HepG2 (cell line): Measurements from ENCODE around the gene GSKIP. TPM values are rescaled to one million over a fixed set of nuclear protein-coding genes. Genes with fewer than 3 reads are reported as not detected.

Source experiments
- ATAC-seq: fragments of 200-7000 bp; cut with Tn5 transposase; 3 replicates; pipeline ENCODE4 v1.9.1; 2020; ENCODE audit warnings: mild to moderate bottlenecking, moderate library complexity
- BruUV-seq: library from RNA; stranded (reverse); fragments of 400-500 nt; replicated peaks from 2 replicates; lab custom pipeline; 2021; lab: Mats Ljungman, UMichigan
- CTCF ChIA-PET: fragments of 300-600 bp; formaldehyde crosslinking; extraction: SDS; loops from one replicate; lab custom pipeline; 2021; ENCODE audit warnings: low total read pairs, inconsistent platforms, low intra/inter-chr PET ratio; lab: Yijun Ruan, JAX
- POLR2A ChIA-PET: fragments of 350-600 bp; sonication (Branson Sonifier 250); formaldehyde crosslinking; loops from one replicate; lab custom pipeline; 2020; ENCODE audit warnings: antibody characterized with exemption, inconsistent platforms; lab: Yijun Ruan, JAX
- DNase-seq: peaks from one replicate; pipeline ENCODE4 v3.0.0-alpha.2; 2015; ENCODE audit warnings: low spot score
- FAIRE-seq: peaks from 3 replicates; lab custom pipeline; 2011; peaks lifted over from hg19 to GRCh38; lab: Jason Lieb, UNC
- H2AFZ ChIP-seq: one replicate; pipeline ENCODE4 v1.6.1; 2011; ENCODE audit warnings: low read length, inconsistent platforms
- H3K27ac ChIP-seq: fragments of 300-600 bp; 3 replicates; pipeline ENCODE4 v1.8.0; 2011; ENCODE audit warnings: mixed run types, mild to moderate bottlenecking, mixed read lengths, low read length, inconsistent platforms; ENCODE audit not compliant: insufficient read depth; ENCODE audit errors: extremely low read length
- H3K27me3 ChIP-seq, 2 experiments: fragments of 200-600 bp in 1 of 2; 2 replicates in 1 of 2; 3 replicates in 1 of 2; pipeline versions ENCODE4 v1.6.0 to v1.8.0; 2011; ENCODE audit warnings: low read length in 2 of 2, mild to moderate bottlenecking in 2 of 2, moderate library complexity in 2 of 2, inconsistent platforms in 1 of 2; ENCODE audit not compliant: insufficient read depth in 2 of 2, control insufficient read depth in 1 of 2
- H3K36me3 ChIP-seq, 2 experiments: fragments of 200-600 bp in 1 of 2; replicated peaks in 1 of 2; 2 replicates in 1 of 2; 3 replicates in 1 of 2; pipeline versions ENCODE4 v1.5.1 to v1.8.0; 2011; ENCODE audit warnings: low read length in 2 of 2, inconsistent platforms in 1 of 2; ENCODE audit not compliant: insufficient read depth in 2 of 2, control insufficient read depth in 1 of 2
- H3K4me1 ChIP-seq: 2 replicates; pipeline ENCODE4 v1.5.1; 2012; ENCODE audit warnings: low read length, inconsistent platforms; ENCODE audit not compliant: insufficient read depth
- H3K4me2 ChIP-seq: 2 replicates; pipeline ENCODE4 v1.6.0; 2011; ENCODE audit warnings: low read depth, low read length, inconsistent platforms
- H3K4me3 ChIP-seq, 3 experiments: fragments of 200-600 bp in 1 of 3; sonication (generic), shearing (Covaris generic) in 1 of 3; replicated peaks in 1 of 3; 2 replicates each; pipeline ENCODE4 v1.5.1; 2011 to 2016; ENCODE audit warnings: low read length in 3 of 3, inconsistent platforms in 2 of 3, low read depth in 2 of 3, mild to moderate bottlenecking in 2 of 3, control low read depth in 1 of 3, mixed read lengths in 1 of 3; ENCODE audit not compliant: insufficient read depth in 1 of 3
- H3K79me2 ChIP-seq: one replicate; pipeline ENCODE4 v1.6.1; 2011; ENCODE audit warnings: low read length, inconsistent platforms; ENCODE audit not compliant: insufficient read depth
- H3K9ac ChIP-seq: 2 replicates; pipeline ENCODE4 v1.6.0; 2011; ENCODE audit warnings: mild to moderate bottlenecking, low read depth, low read length, inconsistent platforms; ENCODE audit not compliant: insufficient read depth
- H3K9me3 ChIP-seq: 2 replicates; pipeline ENCODE4 v1.5.1; 2012; ENCODE audit warnings: mild to moderate bottlenecking, low read length
- H4K20me1 ChIP-seq: 2 replicates; pipeline ENCODE4 v1.6.0; 2011; ENCODE audit warnings: inconsistent platforms, mild to moderate bottlenecking, low read length, moderate library complexity; ENCODE audit not compliant: insufficient read depth
- ARHGAP35 ChIP-seq: sonication (generic); formaldehyde crosslinking; IDR thresholded peaks from 2 replicates; pipeline ENCODE4 v1.9.0; 2022; ENCODE audit warnings: mild to moderate bottlenecking, inconsistent platforms, moderate library complexity, missing genetic modification reagents, borderline replicate concordance
- HDAC1 ChIP-seq: sonication (generic); formaldehyde crosslinking; IDR thresholded peaks from 2 replicates; pipeline ENCODE4 v1.5.1; 2020; ENCODE audit warnings: mild to moderate bottlenecking, missing genetic modification reagents
- IRX3 ChIP-seq: sonication (generic); formaldehyde crosslinking; IDR thresholded peaks from 2 replicates; pipeline ENCODE4 v1.8.1; 2023; ENCODE audit warnings: mild to moderate bottlenecking, low read depth, missing genetic modification reagents, borderline replicate concordance
- MED13 ChIP-seq: sonication (generic); formaldehyde crosslinking; IDR thresholded peaks from 2 replicates; pipeline ENCODE4 v1.5.0; 2020; ENCODE audit warnings: missing genetic modification reagents
- NFRKB ChIP-seq: fragments of 450-650 bp; IDR thresholded peaks from 2 replicates; pipeline ENCODE4 v1.6.1; 2017
- REXO4 ChIP-seq: sonication (generic); formaldehyde crosslinking; IDR thresholded peaks from 2 replicates; pipeline ENCODE4 v1.8.0; 2022; ENCODE audit warnings: missing genetic modification reagents, mild to moderate bottlenecking, borderline replicate concordance
- SPEN ChIP-seq: sonication (generic); formaldehyde crosslinking; IDR thresholded peaks from 2 replicates; pipeline ENCODE4 v1.5.1; 2020; ENCODE audit warnings: low read depth, mild to moderate bottlenecking, missing genetic modification reagents
- SRF ChIP-seq: IDR thresholded peaks from 2 replicates; pipeline ENCODE4 v1.6.1; 2011; ENCODE audit warnings: mild to moderate bottlenecking, low read depth, low read length, moderate library complexity
- THAP11 ChIP-seq: IDR thresholded peaks from 2 replicates; pipeline ENCODE4 v1.6.1; 2016; ENCODE audit warnings: missing biosample characterization, missing genetic modification reagents
- WIZ ChIP-seq: sonication (generic); formaldehyde crosslinking; IDR thresholded peaks from 2 replicates; pipeline ENCODE4 v1.5.1; 2020; ENCODE audit warnings: mild to moderate bottlenecking, missing genetic modification reagents
- ZBTB38 ChIP-seq: sonication (generic); formaldehyde crosslinking; IDR thresholded peaks from 2 replicates; pipeline ENCODE4 v1.5.1; 2020; ENCODE audit warnings: mild to moderate bottlenecking, missing genetic modification reagents
- ZC3H13 ChIP-seq: sonication (generic); formaldehyde crosslinking; IDR thresholded peaks from 2 replicates; pipeline ENCODE4 v1.8.1; 2023; ENCODE audit warnings: mild to moderate bottlenecking, missing genetic modification reagents, moderate library complexity
- ZFP37 ChIP-seq: sonication (generic); formaldehyde crosslinking; IDR thresholded peaks from 2 replicates; pipeline ENCODE4 v1.4.0; 2020; ENCODE audit warnings: missing genetic modification reagents, borderline replicate concordance
- ZNF546 ChIP-seq: sonication (generic); formaldehyde crosslinking; conservative IDR thresholded peaks from 2 replicates; pipeline ENCODE4 v1.8.1; 2023; ENCODE audit warnings: mild to moderate bottlenecking, missing genetic modification reagents
- ZNF607 ChIP-seq: sonication (generic); formaldehyde crosslinking; IDR thresholded peaks from 2 replicates; pipeline ENCODE4 v1.5.1; 2020; ENCODE audit warnings: missing genetic modification reagents, mild to moderate bottlenecking, borderline replicate concordance
- ZNF619 ChIP-seq: sonication (generic); formaldehyde crosslinking; IDR thresholded peaks from 2 replicates; pipeline ENCODE4 v1.4.0; 2020; ENCODE audit warnings: mild to moderate bottlenecking, missing genetic modification reagents
- ZNF761 ChIP-seq: sonication (generic); formaldehyde crosslinking; conservative IDR thresholded peaks from 2 replicates; pipeline ENCODE4 v1.4.0; 2020; ENCODE audit warnings: mild to moderate bottlenecking, missing genetic modification reagents
- WGBS: methylation state at CpG from one replicate; pipeline ENCODE4 v1.1.6; 2017; ENCODE audit warnings: low lambda C conversion rate; 5-methylcytosine and 5-hydroxymethylcytosine counted together
- in situ Hi-C: cut with HindIII; loops from 2 replicates; pipeline ENCODE4 v1.10.0; 2017; ENCODE audit warnings: low pct_unique_long_range_greater_than_20kb; ENCODE audit not compliant: extremely low pct_ligation_motif_present
- intact Hi-C: fragments of 100-400 bp; cut with micrococcal nuclease; formaldehyde crosslinking; loops from one replicate; pipeline ENCODE4 v1.10.0; 2022; ENCODE audit not compliant: unreplicated experiment
- polyA plus RNA-seq, 8 experiments: library from polyadenylated mRNA; depleted of rRNA in 3 of 8; stranded (reverse) in 7 of 8; unstranded in 1 of 8; fragments of >200 nt; fragmentation: Illumina TruSeq in 4 of 8; extraction: Trizol in 4 of 8; gene quantifications; 2 replicates each; pipeline versions ENCODE4 v1.2.1 to v1.2.3, GENCODE V29; 2011 to 2016; ENCODE audit warnings: low read depth in 4 of 8, missing spikeins in 1 of 8, mixed read lengths in 1 of 8; ENCODE audit not compliant: insufficient read depth in 1 of 8
- total RNA-seq, 5 experiments: library from RNA; depleted of rRNA; stranded (reverse); fragments of >200 nt; fragmentation: Illumina TruSeq; extraction: Trizol; gene quantifications; 2 replicates each; pipeline ENCODE4 v1.2.3, GENCODE V29; 2016; ENCODE audit warnings: low read depth in 1 of 5
- TF ChIP-seq, protein P1 (sequence below): sonication (generic); formaldehyde crosslinking; IDR thresholded peaks from 2 replicates; pipeline ENCODE4 v1.5.1; 2020; ENCODE audit warnings: mild to moderate bottlenecking, missing genetic modification reagents, moderate library complexity
- TF ChIP-seq, protein P2 (sequence below): sonication (generic); formaldehyde crosslinking; IDR thresholded peaks from 2 replicates; pipeline ENCODE4 v1.4.0; 2020; ENCODE audit warnings: missing genetic modification reagents
- TF ChIP-seq, protein P3 (sequence below): sonication (generic); formaldehyde crosslinking; conservative IDR thresholded peaks from 2 replicates; pipeline ENCODE4 v1.8.1; 2023; ENCODE audit warnings: missing genetic modification reagents

The GSKIP gene
- total and polyA plus RNA-seq, 2 of the 13 experiments (the other 11 are each of a cell fraction or from before 2014, with no cell fraction given), result 12.5 to 27.3 TPM

DNA sequence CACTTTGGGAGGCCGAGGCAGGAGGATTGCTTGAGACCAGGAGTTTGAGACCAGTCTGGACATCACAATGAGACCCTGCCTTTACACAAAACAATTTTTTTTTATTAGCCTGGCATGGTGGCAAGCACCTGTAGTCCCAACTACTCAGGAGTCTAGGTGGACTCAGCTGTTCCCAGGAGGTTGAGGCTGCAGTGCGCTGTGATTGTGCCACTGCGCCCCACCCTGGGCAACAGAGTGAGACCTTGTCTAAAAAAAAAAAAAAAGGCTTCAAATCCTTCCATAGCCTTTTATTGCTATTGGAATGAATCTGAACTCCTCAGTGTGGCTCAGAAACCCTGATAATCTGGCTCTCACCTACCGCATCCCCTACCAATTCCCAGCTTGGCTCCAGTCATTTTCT lies 54.7 kb downstream of the GSKIP start (continued):
- TF ChIP-seq IRX3 (CRISPR knock-in tag) (no peak), ARHGAP35 (CRISPR knock-in tag) (no peak), SPEN (CRISPR knock-in tag) (no peak), REXO4 (CRISPR knock-in tag) (no peak), ZFP37 (CRISPR knock-in tag) (no peak)
- TF ChIP-seq, protein P1, sequence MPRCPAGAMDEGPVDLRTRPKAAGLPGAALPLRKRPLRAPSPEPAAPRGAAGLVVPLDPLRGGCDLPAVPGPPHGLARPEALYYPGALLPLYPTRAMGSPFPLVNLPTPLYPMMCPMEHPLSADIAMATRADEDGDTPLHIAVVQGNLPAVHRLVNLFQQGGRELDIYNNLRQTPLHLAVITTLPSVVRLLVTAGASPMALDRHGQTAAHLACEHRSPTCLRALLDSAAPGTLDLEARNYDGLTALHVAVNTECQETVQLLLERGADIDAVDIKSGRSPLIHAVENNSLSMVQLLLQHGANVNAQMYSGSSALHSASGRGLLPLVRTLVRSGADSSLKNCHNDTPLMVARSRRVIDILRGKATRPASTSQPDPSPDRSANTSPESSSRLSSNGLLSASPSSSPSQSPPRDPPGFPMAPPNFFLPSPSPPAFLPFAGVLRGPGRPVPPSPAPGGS (CRISPR knock-in tag), result no peak
- TF ChIP-seq, protein P2, sequence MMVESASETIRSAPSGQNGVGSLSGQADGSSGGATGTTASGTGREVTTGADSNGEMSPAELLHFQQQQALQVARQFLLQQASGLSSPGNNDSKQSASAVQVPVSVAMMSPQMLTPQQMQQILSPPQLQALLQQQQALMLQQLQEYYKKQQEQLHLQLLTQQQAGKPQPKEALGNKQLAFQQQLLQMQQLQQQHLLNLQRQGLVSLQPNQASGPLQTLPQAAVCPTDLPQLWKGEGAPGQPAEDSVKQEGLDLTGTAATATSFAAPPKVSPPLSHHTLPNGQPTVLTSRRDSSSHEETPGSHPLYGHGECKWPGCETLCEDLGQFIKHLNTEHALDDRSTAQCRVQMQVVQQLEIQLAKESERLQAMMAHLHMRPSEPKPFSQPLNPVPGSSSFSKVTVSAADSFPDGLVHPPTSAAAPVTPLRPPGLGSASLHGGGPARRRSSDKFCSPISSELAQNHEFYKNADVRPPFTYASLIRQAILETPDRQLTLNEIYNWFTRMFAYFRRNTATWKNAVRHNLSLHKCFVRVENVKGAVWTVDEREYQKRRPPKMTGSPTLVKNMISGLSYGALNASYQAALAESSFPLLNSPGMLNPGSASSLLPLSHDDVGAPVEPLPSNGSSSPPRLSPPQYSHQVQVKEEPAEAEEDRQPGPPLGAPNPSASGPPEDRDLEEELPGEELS, result no peak

DNA sequence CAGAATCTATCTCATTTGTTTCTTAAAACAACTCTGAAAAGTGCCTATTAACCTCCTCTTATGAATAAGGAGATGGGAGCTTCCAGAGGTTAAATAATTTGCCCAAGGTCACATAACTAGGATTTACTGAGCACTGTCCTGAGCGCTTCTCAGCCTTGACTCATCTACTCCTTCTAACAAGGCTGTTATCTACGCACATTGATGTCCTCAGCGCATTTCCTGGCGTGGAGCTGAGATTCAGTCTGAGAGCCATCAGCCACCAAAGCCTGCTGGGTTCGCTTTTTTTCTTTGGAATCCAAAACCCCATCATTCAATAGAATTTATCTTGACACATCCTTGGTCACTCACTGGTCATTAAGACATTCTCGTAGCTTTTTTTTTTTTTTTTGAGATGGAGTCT lies 57.9 kb downstream of the GSKIP start:
- in situ Hi-C loops (loop anchor here (5.0 kb wide), 2 partner anchors 124 to 324 kb away; no protein-coding TSS in a partner anchor), intact Hi-C loops (no loop called here)
- CTCF ChIA-PET, result no interaction called here

More for the DNA sequence above, 57.9 kb downstream of the GSKIP start:
- POLR2A ChIA-PET, result no interaction called here
- ATAC-seq (no peak), DNase-seq (no peak), FAIRE-seq (no peak)
- Histone ChIP-seq H2AFZ (no peak overlapping the region), H3K4me1 (peaks cover 6% of the 10 kb centered on the region), H3K4me3 (no peak overlapping the region), H4K20me1 (no peaks in the 10 kb centered on the region), H3K27ac (no peak overlapping the region), H3K79me2 (no peaks in the 10 kb centered on the region), H3K36me3 (no peaks in the 10 kb centered on the region), H3K9ac (no peak overlapping the region), H3K4me2 (no peak overlapping the region)
- WGBS, result 79% methylated on average over 6 of the region's 6 CpGs
- no TSS peak for BruUV-seq
- TF ChIP-seq HDAC1, result no peak
- TF ChIP-seq WIZ (CRISPR knock-in tag), result no peak
- no peak for TF ChIP-seq ZBTB38
- no peak for TF ChIP-seq ZNF607 (CRISPR knock-in tag)
- TF ChIP-seq MED13 (CRISPR knock-in tag), result no peak
- TF ChIP-seq THAP11 (CRISPR knock-in tag), result no peak
- TF ChIP-seq ZNF761 (CRISPR knock-in tag), result no peak
- TF ChIP-seq ZNF546 (CRISPR knock-in tag), result no peak
- TF ChIP-seq SRF, result no peak
- TF ChIP-seq, protein P3, sequence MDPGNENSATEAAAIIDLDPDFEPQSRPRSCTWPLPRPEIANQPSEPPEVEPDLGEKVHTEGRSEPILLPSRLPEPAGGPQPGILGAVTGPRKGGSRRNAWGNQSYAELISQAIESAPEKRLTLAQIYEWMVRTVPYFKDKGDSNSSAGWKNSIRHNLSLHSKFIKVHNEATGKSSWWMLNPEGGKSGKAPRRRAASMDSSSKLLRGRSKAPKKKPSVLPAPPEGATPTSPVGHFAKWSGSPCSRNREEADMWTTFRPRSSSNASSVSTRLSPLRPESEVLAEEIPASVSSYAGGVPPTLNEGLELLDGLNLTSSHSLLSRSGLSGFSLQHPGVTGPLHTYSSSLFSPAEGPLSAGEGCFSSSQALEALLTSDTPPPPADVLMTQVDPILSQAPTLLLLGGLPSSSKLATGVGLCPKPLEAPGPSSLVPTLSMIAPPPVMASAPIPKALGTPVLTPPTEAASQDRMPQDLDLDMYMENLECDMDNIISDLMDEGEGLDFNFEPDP (CRISPR knock-in tag), result no peak
- no peak for TF ChIP-seq ZC3H13
- TF ChIP-seq NFRKB, result no peak
- no peak for TF ChIP-seq ZNF619
- TF ChIP-seq, all 625 proteins: peak for 0
- peaks cover 0 to 6% of the 10 kb centered on the region in 2 experiments; a peak in 2 of 5 replicates for H3K27me3 ChIP-seq
- H3K9me3 ChIP-seq, result no peaks in the 10 kb centered on the region
